ENCODE results near the gene MAZ.

DNA sequence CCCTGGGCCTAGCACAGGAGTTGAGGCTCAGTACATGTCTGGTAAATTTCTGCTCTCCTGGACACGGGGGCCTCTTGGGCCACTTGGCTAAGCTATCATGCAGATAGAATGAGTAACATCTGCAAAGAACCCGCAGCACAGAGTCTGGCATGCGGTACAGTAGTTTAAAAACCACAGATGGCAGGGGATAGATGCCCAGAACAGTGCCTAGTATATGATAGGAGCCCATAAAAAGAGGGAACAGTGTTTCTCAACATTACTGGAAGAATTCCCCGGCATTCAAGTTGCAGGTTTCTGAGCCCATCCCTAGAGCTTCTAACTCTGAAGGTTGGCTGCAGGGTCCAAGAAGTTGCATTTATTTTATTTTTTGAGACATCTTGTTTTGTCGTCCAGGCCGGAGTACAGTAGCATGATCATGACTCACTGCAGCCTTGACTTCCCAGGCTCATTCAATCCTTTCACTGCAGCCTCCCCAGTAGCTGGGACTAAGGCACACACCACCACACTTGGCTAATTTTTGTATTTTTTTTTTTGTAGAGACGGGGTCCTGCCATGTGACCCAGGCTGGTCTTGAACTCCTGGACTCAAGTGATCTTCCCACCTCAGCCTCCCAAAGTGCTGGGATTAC is 50.9 kb downstream of the MAZ start:
- TF ChIP-seq BACH1 (IDR thresholded peaks at IDR 0.05; ENCODE audit: low read length) (no peak), RXRA (IDR thresholded peaks at IDR 0.05; ENCODE audit: insufficient read depth, low read depth, low read length) (no peak), CREB1 (IDR thresholded peaks at IDR 0.05) (no peak), SP1 (IDR thresholded peaks at IDR 0.05; ENCODE audit: low read depth, low read length) (no peak), CBX8 (IDR thresholded peaks at IDR 0.05; ENCODE audit: borderline replicate concordance, low read depth, low read length) (no peak)
- TF ChIP-seq, protein P1, sequence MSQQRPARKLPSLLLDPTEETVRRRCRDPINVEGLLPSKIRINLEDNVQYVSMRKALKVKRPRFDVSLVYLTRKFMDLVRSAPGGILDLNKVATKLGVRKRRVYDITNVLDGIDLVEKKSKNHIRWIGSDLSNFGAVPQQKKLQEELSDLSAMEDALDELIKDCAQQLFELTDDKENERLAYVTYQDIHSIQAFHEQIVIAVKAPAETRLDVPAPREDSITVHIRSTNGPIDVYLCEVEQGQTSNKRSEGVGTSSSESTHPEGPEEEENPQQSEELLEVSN (IDR thresholded peaks at IDR 0.05) = no peak
- TF ChIP-seq, protein P2, sequence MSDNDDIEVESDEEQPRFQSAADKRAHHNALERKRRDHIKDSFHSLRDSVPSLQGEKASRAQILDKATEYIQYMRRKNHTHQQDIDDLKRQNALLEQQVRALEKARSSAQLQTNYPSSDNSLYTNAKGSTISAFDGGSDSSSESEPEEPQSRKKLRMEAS (IDR thresholded peaks at IDR 0.05) = no peak

All from H1 (cell line).